ENCODE results near the gene EFCAB14.

- TF ChIP-seq EZH2 (IDR thresholded peaks at IDR 0.05) (no peak), POLR2A (IDR thresholded peaks at IDR 0.05; ENCODE audit: borderline replicate concordance, extremely low read depth, insufficient read depth, insufficient read length) (no peak), SP1 (IDR thresholded peaks at IDR 0.05; ENCODE audit: low read depth) (no peak), YY1 (IDR thresholded peaks at IDR 0.05; ENCODE audit: extremely low read depth, insufficient replicate concordance, low read depth, low read length) (no peak), CEBPB (IDR thresholded peaks at IDR 0.05; ENCODE audit: low read depth) (no peak), EZH2phosphoT487 (IDR thresholded peaks at IDR 0.05; ENCODE audit: borderline replicate concordance) (no peak), MAX (IDR thresholded peaks at IDR 0.05) (no peak)
These were observed 36.2 kb upstream of the EFCAB14 start for GRCh38 chr1:46755121-46755520.
